GM04504 (cell line): ENCODE measurements around the gene C17orf50.

Experiments
- DNase-seq: peaks from one replicate; pipeline ENCODE4 v3.0.0-alpha.2; 2012; ENCODE audit warnings: low read depth

Gene C17orf50

GRCh38 chr17:35752945-35753764 is 7.5 kb upstream of the C17orf50 start, which contains the start of gene GAS2L2:
TSS of gene GAS2L2 (minus strand) at chr17:35753239. CDS start at chr17:35752850, 389 bp downstream.
- DNase-seq, result no peak

- DNase-seq, result no peak
These were observed 3.4 kb upstream of the C17orf50 start for GRCh38 chr17:35757243-35757642.

GRCh38 chr17:35761601-35762000 is 914 bp downstream of the C17orf50 start:
- DNase-seq, result no peak

GRCh38 chr17:35763767-35764122 is 3.1 kb downstream of the C17orf50 start:
- DNase-seq, result no peak

- DNase-seq, result peak; percentile 52
These were observed 3.7 kb downstream of the C17orf50 start for GRCh38 chr17:35764123-35764991.

GRCh38 chr17:35765086-35765710 is 4.5 kb downstream of the C17orf50 start:
- DNase-seq, result no peak

- no peak for DNase-seq
These were observed 5.2 kb downstream of the C17orf50 start for GRCh38 chr17:35765756-35766488.

GRCh38 chr17:35766489-35766877 is 5.8 kb downstream of the C17orf50 start:
- no peak for DNase-seq

- DNase-seq, result no peak
These were observed 6.3 kb downstream of the C17orf50 start for GRCh38 chr17:35766903-35767510.

GRCh38 chr17:35768797-35769196 is 8.1 kb downstream of the C17orf50 start:
- no peak for DNase-seq

GRCh38 chr17:35769895-35770486 is 9.3 kb downstream of the C17orf50 start:
- no peak for DNase-seq

- DNase-seq, result no peak
These were observed 12.4 kb downstream of the C17orf50 start for GRCh38 chr17:35773129-35773528.

GRCh38 chr17:35773679-35774425 is 13.2 kb downstream of the C17orf50 start:
- DNase-seq, result no peak

- no peak for DNase-seq
These were observed 13.8 kb downstream of the C17orf50 start for GRCh38 chr17:35774499-35774898.

- no peak for DNase-seq
These were observed 14.4 kb downstream of the C17orf50 start for GRCh38 chr17:35775039-35775438.

- no peak for DNase-seq
These were observed 14.9 kb downstream of the C17orf50 start for GRCh38 chr17:35775583-35775982.

- DNase-seq, result no peak
These were observed 18.0 kb downstream of the C17orf50 start for GRCh38 chr17:35778641-35779196.

- no peak for DNase-seq
These were observed 20.3 kb downstream of the C17orf50 start for GRCh38 chr17:35780950-35781349.

- DNase-seq, result no peak
These were observed 24.2 kb downstream of the C17orf50 start for GRCh38 chr17:35784895-35785294.

- DNase-seq, result no peak
These were observed 26.3 kb downstream of the C17orf50 start for GRCh38 chr17:35786941-35787432.
